ENCODE data around the gene CABLES2.

GRCh38 chr20:62350098-62350628 is 56.9 kb downstream of the CABLES2 start:
- TF ChIP-seq POLR2A (IDR thresholded peaks at IDR 0.05; ENCODE audit: low read length) (no peak), GATA1 (IDR thresholded peaks at IDR 0.05; ENCODE audit: low read depth, low read length) (no peak)

Measured in erythroblast (primary cell).